Esophagus muscularis mucosa (tissue), 3 donors: ENCODE measurements around the gene MOG.

Source experiments
- POLR2A ChIP-seq: fragments of 450-650 bp; IDR thresholded peaks from one replicate; pipeline ENCODE4 v1.6.1; 2017; ENCODE audit warnings: antibody characterized with exemption, moderate library complexity, mild to moderate bottlenecking, low read depth
- TF ChIP-seq, protein P1 (sequence below), 3 experiments: fragments of 200-600 bp in 2 of 3; fragments of 450-650 bp in 1 of 3; sonication (generic) in 2 of 3; IDR thresholded peaks; one replicate each; pipeline ENCODE4 v1.5.1; 2017 to 2019; ENCODE audit warnings: antibody characterized with exemption in 3 of 3, mild to moderate bottlenecking in 2 of 3, moderate library complexity in 1 of 3

DNA sequence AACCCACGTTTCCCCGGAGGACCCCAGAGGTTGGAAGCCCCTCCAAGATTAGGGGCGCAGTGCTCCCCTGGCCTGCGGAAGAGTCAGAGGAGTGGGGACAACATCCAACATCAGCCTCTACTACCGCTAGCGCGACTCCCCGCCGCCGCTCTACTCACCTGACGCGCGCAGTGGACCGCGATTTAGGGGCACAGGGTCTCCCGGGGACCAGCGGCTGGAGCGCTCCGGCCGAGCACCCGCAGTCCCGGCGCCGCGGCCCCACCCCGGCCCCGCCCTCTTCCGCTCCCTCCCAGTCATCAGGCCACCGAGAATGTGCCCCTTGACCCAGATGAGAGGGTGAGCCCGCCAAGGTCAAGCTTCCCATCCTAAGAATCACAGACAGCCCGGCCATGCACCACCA is 24.0 kb downstream of the MOG start, which contains the start of gene ZFP57:
- TF ChIP-seq, protein P1, sequence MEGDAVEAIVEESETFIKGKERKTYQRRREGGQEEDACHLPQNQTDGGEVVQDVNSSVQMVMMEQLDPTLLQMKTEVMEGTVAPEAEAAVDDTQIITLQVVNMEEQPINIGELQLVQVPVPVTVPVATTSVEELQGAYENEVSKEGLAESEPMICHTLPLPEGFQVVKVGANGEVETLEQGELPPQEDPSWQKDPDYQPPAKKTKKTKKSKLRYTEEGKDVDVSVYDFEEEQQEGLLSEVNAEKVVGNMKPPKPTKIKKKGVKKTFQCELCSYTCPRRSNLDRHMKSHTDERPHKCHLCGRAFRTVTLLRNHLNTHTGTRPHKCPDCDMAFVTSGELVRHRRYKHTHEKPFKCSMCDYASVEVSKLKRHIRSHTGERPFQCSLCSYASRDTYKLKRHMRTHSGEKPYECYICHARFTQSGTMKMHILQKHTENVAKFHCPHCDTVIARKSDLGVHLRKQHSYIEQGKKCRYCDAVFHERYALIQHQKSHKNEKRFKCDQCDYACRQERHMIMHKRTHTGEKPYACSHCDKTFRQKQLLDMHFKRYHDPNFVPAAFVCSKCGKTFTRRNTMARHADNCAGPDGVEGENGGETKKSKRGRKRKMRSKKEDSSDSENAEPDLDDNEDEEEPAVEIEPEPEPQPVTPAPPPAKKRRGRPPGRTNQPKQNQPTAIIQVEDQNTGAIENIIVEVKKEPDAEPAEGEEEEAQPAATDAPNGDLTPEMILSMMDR (IDR thresholded peaks at IDR 0.05), result no peak
- no peak for TF ChIP-seq POLR2A
